Caco-2 (cell line): ENCODE data around the gene DAD1. TPM values are rescaled to one million over a fixed set of nuclear protein-coding genes. Genes with fewer than 3 reads are reported as not detected.
"Not testable (repeated sequence)": the region's sequence is repeated elsewhere in the genome, so short reads cannot be mapped to it uniquely, and the experiment has no call there.

ENCODE experiments used
- BruUV-seq: library from RNA; stranded (reverse); fragments of 400-500 nt; replicated peaks from 2 replicates; lab custom pipeline; 2021; lab: Mats Ljungman, UMichigan
- CTCF ChIA-PET: fragments of 300-600 bp; sonication (Branson Sonifier 250); formaldehyde crosslinking; loops from one replicate; lab custom pipeline; 2022; ENCODE audit warnings: antibody characterized with exemption; lab: Charles Lee
- POLR2A ChIA-PET: fragments of 300-600 bp; sonication (Branson Sonifier 250); formaldehyde crosslinking; loops from one replicate; lab custom pipeline; 2022; ENCODE audit warnings: antibody characterized with exemption; lab: Charles Lee
- DNase-seq, 2 experiments: peaks; one replicate each; pipeline versions ENCODE4 v3.0.0 to v3.0.0-alpha.2; 2020 to 2022
- H3K27me3 ChIP-seq: replicated peaks from 2 replicates; pipeline ENCODE4 v1.6.0; 2011; ENCODE audit warnings: low read length; ENCODE audit not compliant: control insufficient read depth, insufficient read depth
- H3K36me3 ChIP-seq: 2 replicates; pipeline ENCODE4 v1.5.1; 2011; ENCODE audit warnings: low read length; ENCODE audit not compliant: control insufficient read depth, insufficient read depth
- H3K4me1 ChIP-seq: fragments of 250-450 bp; sonication (Bioruptor Pico); 2 replicates; pipeline ENCODE4 v1.5.1; 2020; ENCODE audit warnings: mild to moderate bottlenecking
- H3K4me3 ChIP-seq: 2 replicates; pipeline ENCODE4 v1.5.1; 2011; ENCODE audit warnings: low read depth, mild to moderate bottlenecking, control low read depth, low read length
- H3K9me3 ChIP-seq: fragments of 250-450 bp; sonication (Bioruptor Pico); 2 replicates; pipeline ENCODE4 v1.5.1; 2020; ENCODE audit warnings: mild to moderate bottlenecking, moderate library complexity
- H3K27ac Mint-ChIP-seq: one replicate; pipeline ENCODE4 v1.8.0; 2022; ENCODE audit warnings: mixed read lengths; ENCODE audit not compliant: unreplicated experiment
- H3K27me3 Mint-ChIP-seq: one replicate; pipeline ENCODE4 v1.8.0; 2022; ENCODE audit warnings: mixed read lengths; ENCODE audit not compliant: insufficient read depth, unreplicated experiment
- H3K36me3 Mint-ChIP-seq: one replicate; pipeline ENCODE4 v1.8.0; 2022; ENCODE audit warnings: mild to moderate bottlenecking, mixed read lengths; ENCODE audit not compliant: insufficient read depth, unreplicated experiment
- H3K4me1 Mint-ChIP-seq: one replicate; pipeline ENCODE4 v1.8.0; 2022; ENCODE audit warnings: low read depth, mixed read lengths; ENCODE audit not compliant: unreplicated experiment
- H3K4me3 Mint-ChIP-seq: one replicate; pipeline ENCODE4 v1.8.0; 2022; ENCODE audit warnings: mild to moderate bottlenecking, moderate library complexity, mixed read lengths; ENCODE audit not compliant: unreplicated experiment
- H3K9me3 Mint-ChIP-seq: one replicate; pipeline ENCODE4 v1.8.0; 2022; ENCODE audit warnings: mixed read lengths; ENCODE audit not compliant: unreplicated experiment
- intact Hi-C: fragments of 100-400 bp; cut with micrococcal nuclease; formaldehyde crosslinking; loops from one replicate; pipeline ENCODE4 v1.10.0; 2022; ENCODE audit not compliant: unreplicated experiment
- total RNA-seq: library from RNA; stranded (reverse); gene quantifications from 2 replicates; pipeline ENCODE4 v1.2.3, GENCODE V29; 2022
- TF ChIP-seq, protein P1 (sequence below), 2 experiments: fragments of 200-600 bp in 1 of 2; IDR thresholded peaks; 1 replicate in 1 of 2; 2 replicates in 1 of 2; pipeline versions ENCODE4 v1.5.1 to v1.8.0; 2011 to 2022; ENCODE audit warnings: antibody characterized with exemption in 1 of 2, control low read depth in 1 of 2, inconsistent platforms in 1 of 2, low read depth in 1 of 2, low read length in 1 of 2, mild to moderate bottlenecking in 1 of 2, moderate library complexity in 1 of 2; ENCODE audit not compliant: insufficient read depth in 1 of 2, severe bottlenecking in 1 of 2, unreplicated experiment in 1 of 2

DAD1 gene
- total RNA-seq, 1 experiment from 2014 or later: 160 TPM

DNA sequence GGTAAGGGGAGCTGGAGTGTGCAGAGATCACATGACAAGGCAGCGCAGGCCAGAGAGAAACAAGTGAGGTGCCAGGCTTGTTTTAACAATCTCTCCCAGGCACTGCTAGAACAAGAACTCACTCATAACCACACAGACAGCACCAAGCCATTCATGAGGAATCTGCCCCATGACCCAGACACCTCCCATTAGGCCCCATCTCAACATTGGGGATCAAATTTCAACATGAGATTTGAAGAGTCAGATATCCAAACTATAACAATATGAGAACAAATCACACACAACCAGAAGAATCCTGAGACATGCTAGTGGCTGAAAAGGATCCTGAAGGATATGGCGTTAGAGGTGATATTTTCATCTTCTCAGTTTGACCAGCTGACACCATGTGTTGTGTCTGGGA is 33.2 kb upstream of the DAD1 start:
- BruUV-seq: no TSS peak
- ChIA-PET CTCF (interaction anchor here (0.8 kb wide), 1 partner anchor 52 kb away, joined by 3 read pairs; no protein-coding TSS in a partner anchor), POLR2A (no interaction called here)
- Mint-ChIP-seq H3K27ac (no peak overlapping the region), H3K4me3 (no peak overlapping the region), H3K9me3 (no peaks in the 10 kb centered on the region), H3K4me1 (no peaks in the 10 kb centered on the region), H3K27me3 (no peaks in the 10 kb centered on the region), H3K36me3 (no peaks in the 10 kb centered on the region)
- intact Hi-C loops: no loop called here
- Histone ChIP-seq H3K36me3 (no peaks in the 10 kb centered on the region), H3K4me3 (no peak overlapping the region), H3K4me1 (no peaks in the 10 kb centered on the region), H3K9me3 (no peaks in the 10 kb centered on the region), H3K27me3 (no peaks in the 10 kb centered on the region)
- TF ChIP-seq, protein P1, sequence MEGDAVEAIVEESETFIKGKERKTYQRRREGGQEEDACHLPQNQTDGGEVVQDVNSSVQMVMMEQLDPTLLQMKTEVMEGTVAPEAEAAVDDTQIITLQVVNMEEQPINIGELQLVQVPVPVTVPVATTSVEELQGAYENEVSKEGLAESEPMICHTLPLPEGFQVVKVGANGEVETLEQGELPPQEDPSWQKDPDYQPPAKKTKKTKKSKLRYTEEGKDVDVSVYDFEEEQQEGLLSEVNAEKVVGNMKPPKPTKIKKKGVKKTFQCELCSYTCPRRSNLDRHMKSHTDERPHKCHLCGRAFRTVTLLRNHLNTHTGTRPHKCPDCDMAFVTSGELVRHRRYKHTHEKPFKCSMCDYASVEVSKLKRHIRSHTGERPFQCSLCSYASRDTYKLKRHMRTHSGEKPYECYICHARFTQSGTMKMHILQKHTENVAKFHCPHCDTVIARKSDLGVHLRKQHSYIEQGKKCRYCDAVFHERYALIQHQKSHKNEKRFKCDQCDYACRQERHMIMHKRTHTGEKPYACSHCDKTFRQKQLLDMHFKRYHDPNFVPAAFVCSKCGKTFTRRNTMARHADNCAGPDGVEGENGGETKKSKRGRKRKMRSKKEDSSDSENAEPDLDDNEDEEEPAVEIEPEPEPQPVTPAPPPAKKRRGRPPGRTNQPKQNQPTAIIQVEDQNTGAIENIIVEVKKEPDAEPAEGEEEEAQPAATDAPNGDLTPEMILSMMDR (IDR thresholded peaks at IDR 0.05; ENCODE audit: insufficient read depth in 1 of 2, low read depth in 1 of 2, low read length in 1 of 2, severe bottlenecking in 1 of 2, unreplicated experiment in 1 of 2): no peak
- no peak for DNase-seq

DNA sequence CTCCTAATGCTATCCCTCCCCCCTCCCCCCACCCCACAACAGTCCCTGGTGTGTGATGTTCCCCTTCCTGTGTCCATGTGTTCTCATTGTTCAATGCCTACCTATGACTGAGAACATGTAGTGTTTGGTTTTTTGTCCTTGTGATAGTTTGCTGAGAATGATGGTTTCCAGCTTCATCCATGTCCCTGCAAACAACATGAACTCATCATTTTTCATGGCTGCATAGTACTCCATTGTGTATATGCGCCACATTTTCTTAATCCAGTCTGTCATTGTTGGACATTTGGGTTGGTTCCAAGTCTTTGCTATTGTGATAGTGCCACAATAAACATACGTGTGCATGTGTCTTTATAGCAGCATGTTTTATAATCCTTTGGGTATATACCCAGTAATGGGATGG is 26.7 kb upstream of the DAD1 start:
- H3K27me3 ChIP-seq, H3K27me3 Mint-ChIP-seq, H3K36me3 ChIP-seq, H3K9me3 Mint-ChIP-seq, H3K4me3 Mint-ChIP-seq, H3K4me3 ChIP-seq, POLR2A ChIA-PET, CTCF ChIA-PET, BruUV-seq, DNase-seq, H3K9me3 ChIP-seq: not testable (repeated sequence)
- Mint-ChIP-seq H3K36me3 (peaks cover 44% of the 10 kb centered on the region), H3K27ac (peak overlapping the region; percentile 45), H3K4me1 (peaks cover 26% of the 10 kb centered on the region)
- H3K4me1 ChIP-seq: peaks cover 28% of the 10 kb centered on the region
- intact Hi-C loops: loop anchor here (2.0 kb wide), 2 partner anchors 17 to 55 kb away; partner anchors contain the start of gene ABHD4

DNA sequence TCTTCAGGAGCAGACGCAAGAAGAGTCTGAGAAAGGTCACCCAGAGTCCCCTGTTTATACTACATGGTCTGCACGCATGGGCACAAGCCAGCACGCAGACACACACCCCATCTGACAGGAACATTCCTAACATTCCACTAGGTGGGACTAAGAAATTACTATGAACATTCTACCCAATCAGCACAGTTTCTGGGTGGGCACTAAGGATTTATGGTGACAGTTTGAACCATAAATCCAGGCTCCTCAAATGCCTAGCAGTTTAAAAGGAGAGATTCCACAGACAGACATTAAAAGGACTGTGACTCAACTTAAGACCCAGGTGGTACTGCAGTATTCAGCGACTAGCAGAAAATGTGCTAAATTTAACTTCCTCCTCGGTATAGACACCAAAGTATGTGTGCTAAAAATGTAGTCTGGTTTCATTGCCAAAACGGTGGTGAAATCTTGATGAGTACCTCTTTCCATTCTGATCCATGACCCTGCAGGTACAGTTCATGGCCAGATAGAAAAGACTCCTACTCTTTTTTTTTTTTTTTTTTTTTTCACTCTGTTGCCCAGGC is 25.3 kb upstream of the DAD1 start:
- peak; percentile 88 to 94 for DNase-seq
- no peaks in the 10 kb centered on the region for H3K27me3 Mint-ChIP-seq
- Histone ChIP-seq H3K4me1 (peaks cover 28% of the 10 kb centered on the region), H3K27me3 (no peaks in the 10 kb centered on the region), H3K36me3 (peaks cover 1% of the 10 kb centered on the region; the same call in 1 of the 2 replicates), H3K9me3 (no peaks in the 10 kb centered on the region; the same call in 1 of the 2 replicates), H3K4me3 (no peak overlapping the region)
- H3K36me3 Mint-ChIP-seq: peaks cover 59% of the 10 kb centered on the region
- CTCF ChIA-PET: no interaction called here
- TF ChIP-seq, protein P1 (IDR thresholded peaks at IDR 0.05; ENCODE audit: insufficient read depth in 1 of 2, low read depth in 1 of 2, low read length in 1 of 2, severe bottlenecking in 1 of 2, unreplicated experiment in 1 of 2): no peak
- peak overlapping the region; percentile 99 for H3K27ac Mint-ChIP-seq
- BruUV-seq: no TSS peak
- POLR2A ChIA-PET: no interaction called here
- peak overlapping the region; percentile 46 for H3K4me3 Mint-ChIP-seq
- intact Hi-C loops: loop anchor here (1.0 to 5.0 kb wide), 5 partner anchors 8 to 203 kb away; partner anchors contain the start of genes ABHD4, DAD1 and SLC7A7
- H3K9me3 Mint-ChIP-seq: peaks cover 10% of the 10 kb centered on the region
- peaks cover 26% of the 10 kb centered on the region for H3K4me1 Mint-ChIP-seq
